ELF-1 (cell line): ENCODE data around the gene ZMIZ1.

Source experiments
- DNase-seq: peaks from one replicate; pipeline ENCODE4 v3.0.0-alpha.2; 2016; ENCODE audit warnings: low read depth, low spot score

ZMIZ1 gene

GRCh38 chr10:79206300-79207095, 137.7 kb downstream of the ZMIZ1 start:
- DNase-seq: no peak

- no peak for DNase-seq
These were observed 138.3 kb downstream of the ZMIZ1 start for GRCh38 chr10:79207096-79207357.

- DNase-seq: no peak
These were observed 139.0 kb downstream of the ZMIZ1 start for GRCh38 chr10:79207726-79208125.

GRCh38 chr10:79208251-79208983, 139.7 kb downstream of the ZMIZ1 start:
- DNase-seq: no peak

GRCh38 chr10:79209340-79209739, 140.6 kb downstream of the ZMIZ1 start:
- DNase-seq: no peak

GRCh38 chr10:79209831-79210230, 141.1 kb downstream of the ZMIZ1 start:
- no peak for DNase-seq

GRCh38 chr10:79210672-79211071, 141.9 kb downstream of the ZMIZ1 start:
- no peak for DNase-seq

GRCh38 chr10:79211616-79212015, 142.8 kb downstream of the ZMIZ1 start:
- peak; percentile 31 for DNase-seq

- no peak for DNase-seq
These were observed 146.8 kb downstream of the ZMIZ1 start for GRCh38 chr10:79215531-79215930.

- DNase-seq: no peak
These were observed 150.7 kb downstream of the ZMIZ1 start for GRCh38 chr10:79219322-79219957.

- DNase-seq: peak; percentile 63
These were observed 151.5 kb downstream of the ZMIZ1 start for GRCh38 chr10:79220307-79220706.

GRCh38 chr10:79221110-79222051, 152.6 kb downstream of the ZMIZ1 start:
- DNase-seq: peak; percentile 88

GRCh38 chr10:79222186-79222585, 153.4 kb downstream of the ZMIZ1 start:
- peak; percentile 14 for DNase-seq

GRCh38 chr10:79223091-79224048, 154.6 kb downstream of the ZMIZ1 start:
- peak; percentile 94 for DNase-seq

- DNase-seq: peak; percentile 8
These were observed 155.6 kb downstream of the ZMIZ1 start for GRCh38 chr10:79224263-79224949.

GRCh38 chr10:79224992-79225391, 156.2 kb downstream of the ZMIZ1 start:
- DNase-seq: no peak

GRCh38 chr10:79226391-79227245, 157.9 kb downstream of the ZMIZ1 start:
- peak; percentile 14 for DNase-seq

GRCh38 chr10:79229071-79229541, 160.3 kb downstream of the ZMIZ1 start:
- peak; percentile 93 for DNase-seq

- no peak for DNase-seq
These were observed 161.1 kb downstream of the ZMIZ1 start for GRCh38 chr10:79229830-79230327.
